Transverse colon (tissue), 4 donors: ENCODE results near the gene SCD5. TPM values are rescaled to one million over a fixed set of nuclear protein-coding genes. Genes with fewer than 3 reads are reported as not detected.

ENCODE experiments used
- DNase-seq: peaks from one replicate; pipeline ENCODE4 v3.0.0-alpha.2; 2019
- H3K27ac ChIP-seq, 4 donors: fragments of 200-600 bp; sonication (generic); 2 replicates each; pipeline ENCODE4 v1.5.1; 2016 to 2018; ENCODE audit warnings: inconsistent platforms in 4 of 4
- H3K27me3 ChIP-seq: fragments of 200-600 bp; sonication (generic); 2 replicates; pipeline ENCODE4 v1.5.1; 2017; ENCODE audit warnings: inconsistent platforms
- H3K36me3 ChIP-seq, 4 donors: fragments of 200-600 bp; sonication (generic); 2 replicates each; pipeline ENCODE4 v1.5.1; 2017 to 2019; ENCODE audit warnings: inconsistent platforms in 4 of 4
- H3K4me1 ChIP-seq, 4 donors: fragments of 200-600 bp; sonication (generic); 2 replicates each; pipeline ENCODE4 v1.5.1; 2017 to 2020; ENCODE audit warnings: inconsistent platforms in 4 of 4
- H3K4me3 ChIP-seq, 4 donors: fragments of 200-600 bp; sonication (generic); 1 replicate in 1 of 4; 2 replicates in 3 of 4; pipeline versions ENCODE4 v1.5.1 to v1.6.1; 2017 to 2019; ENCODE audit warnings: inconsistent platforms in 4 of 4
- H3K9me3 ChIP-seq, 2 donors: fragments of 200-600 bp; sonication (generic); 2 replicates each; pipeline ENCODE4 v1.5.1; 2017 to 2019; ENCODE audit warnings: inconsistent platforms in 2 of 2
- CTCF ChIP-seq, 5 experiments: fragments of 200-600 bp in 3 of 5; fragments of 450-650 bp in 2 of 5; sonication (generic) in 3 of 5; IDR thresholded peaks; 1 replicate in 2 of 5; 2 replicates in 3 of 5; pipeline ENCODE4 v1.5.1; 2016 to 2017; ENCODE audit warnings: antibody characterized with exemption in 5 of 5, inconsistent platforms in 3 of 5, mild to moderate bottlenecking in 2 of 5, moderate library complexity in 1 of 5
- EP300 ChIP-seq: sonication (generic); formaldehyde crosslinking; IDR thresholded peaks from one replicate; pipeline ENCODE4 v1.6.1; 2017; ENCODE audit warnings: antibody characterized with exemption, low read depth
- POLR2A ChIP-seq: fragments of 450-650 bp; IDR thresholded peaks from one replicate; pipeline ENCODE4 v1.6.1; 2016; ENCODE audit warnings: antibody characterized with exemption, mild to moderate bottlenecking, moderate library complexity
- POLR2AphosphoS5 ChIP-seq, 3 donors: sonication (generic); formaldehyde crosslinking; IDR thresholded peaks; one replicate each; pipeline ENCODE4 v1.6.1; 2016; ENCODE audit warnings: antibody characterized with exemption in 3 of 3
- WGBS, 2 donors: methylation state at CpG; one replicate each; pipeline ENCODE4 v1.1.5; 2018; ENCODE audit warnings: low coverage in 1 of 2; 5-methylcytosine and 5-hydroxymethylcytosine counted together
- in situ Hi-C, 4 donors: fragments of 200-750 bp; cut with MboI; loops; one replicate each; pipeline versions ENCODE4 v1.15.0 to v1.15.1; 2017; ENCODE audit warnings: low sequenced_read_pairs in 3 of 4, low pct_ligation_motif_present in 1 of 4, low pct_unique_long_range_greater_than_20kb in 1 of 4
- intact Hi-C: fragments of 100-400 bp; cut with DNase I; formaldehyde crosslinking; loops from one replicate; pipeline ENCODE4 v1.15.1; 2023; ENCODE audit warnings: low total_unique reads
- total RNA-seq, 4 donors: library from RNA; depleted of rRNA; stranded (reverse); fragments of >200 nt; gene quantifications; one replicate each; pipeline ENCODE4 v1.1.0, GENCODE V29; 2016

The SCD5 gene
- total RNA-seq, 4 donors from 2014 or later = 1.5 to 7.5 (median 3.5) TPM

- in situ Hi-C loops = no loop called here
- no peak for DNase-seq
- H3K4me1 ChIP-seq = no peaks in the 10 kb centered on the region
- H3K4me3 ChIP-seq = no peak overlapping the region
- intact Hi-C loops = no loop called here
- no peak overlapping the region for H3K27ac ChIP-seq
- 68% methylated on average over 4 of the region's 4 CpGs; no CpG with 5 or more reads in 1 of the 2 donors for WGBS, 2 donors
- H3K27me3 ChIP-seq = no peaks in the 10 kb centered on the region
- no peaks in the 10 kb centered on the region for H3K9me3 ChIP-seq
- no peak for TF ChIP-seq POLR2AphosphoS5 (IDR thresholded peaks at IDR 0.05)
- no peak for TF ChIP-seq EP300
- H3K36me3 ChIP-seq = no peaks in the 10 kb centered on the region
Measured at GRCh38 chr4:82773057-82773456, 25.5 kb downstream of the SCD5 start.

- Histone ChIP-seq H3K4me3 (no peak overlapping the region), H3K27ac (no peak overlapping the region), H3K9me3 (peaks cover 1 to 5% of the 10 kb centered on the region in 2 donors), H3K27me3 (no peaks in the 10 kb centered on the region), H3K36me3 (no peaks in the 10 kb centered on the region), H3K4me1 (no peaks in the 10 kb centered on the region)
- intact Hi-C loops = no loop called here
- WGBS, 2 donors = 70 to 86% methylated on average over 3 of the region's 3 CpGs
- TF ChIP-seq POLR2AphosphoS5 (IDR thresholded peaks at IDR 0.05) = no peak
- no peak for TF ChIP-seq POLR2A
- no peak for TF ChIP-seq EP300
- TF ChIP-seq CTCF (IDR thresholded peaks at IDR 0.05) = no peak
- in situ Hi-C loops = no loop called here
- no peak for DNase-seq
Measured at GRCh38 chr4:82770607-82771006, 28.0 kb downstream of the SCD5 start.

GRCh38 chr4:82765134-82765533 lies 33.5 kb downstream of the SCD5 start:
- no peaks in the 10 kb centered on the region for H3K36me3 ChIP-seq
- in situ Hi-C loops = no loop called here
- no peaks in the 10 kb centered on the region for H3K27me3 ChIP-seq
- peaks cover 11 to 13% of the 10 kb centered on the region in 2 donors for H3K9me3 ChIP-seq
- H3K4me3 ChIP-seq = no peak overlapping the region
- intact Hi-C loops = no loop called here
- TF ChIP-seq CTCF (IDR thresholded peaks at IDR 0.05) (no peak), POLR2AphosphoS5 (IDR thresholded peaks at IDR 0.05) (no peak), EP300 (no peak), POLR2A (no peak)
- no peak overlapping the region for H3K27ac ChIP-seq
- DNase-seq = no peak
- no peaks in the 10 kb centered on the region for H3K4me1 ChIP-seq

GRCh38 chr4:82761229-82761628 lies 37.4 kb downstream of the SCD5 start:
- Histone ChIP-seq H3K4me1 (no peaks in the 10 kb centered on the region), H3K27ac (no peak overlapping the region), H3K4me3 (no peak overlapping the region), H3K9me3 (peaks cover 11 to 12% of the 10 kb centered on the region in 2 donors), H3K36me3 (no peaks in the 10 kb centered on the region), H3K27me3 (no peaks in the 10 kb centered on the region)
- in situ Hi-C loops = no loop called here
- intact Hi-C loops = no loop called here
- DNase-seq = no peak
- 39 to 42% methylated on average over 2 to 3 of the region's 3 CpGs for WGBS, 2 donors
- no peak for TF ChIP-seq CTCF (IDR thresholded peaks at IDR 0.05)
- TF ChIP-seq POLR2A = no peak
- no peak for TF ChIP-seq POLR2AphosphoS5 (IDR thresholded peaks at IDR 0.05)
- no peak for TF ChIP-seq EP300
